Neural crest cell (in vitro differentiated cells): Measurements from ENCODE around the gene MGAT4C. TPM values are rescaled to one million over a fixed set of nuclear protein-coding genes. Genes with fewer than 3 reads are reported as not detected.

ENCODE experiments used
- DNase-seq: peaks from one replicate; pipeline ENCODE4 v3.0.0; 2021; ENCODE audit warnings: low read depth, mixed read lengths, low spot score
- H3K27ac Mint-ChIP-seq: one replicate; pipeline ENCODE4 v1.8.0; 2021; ENCODE audit warnings: mild to moderate bottlenecking, mixed read lengths; ENCODE audit not compliant: unreplicated experiment
- H3K27me3 Mint-ChIP-seq: 2 replicates; pipeline ENCODE4 v1.8.0; 2021; ENCODE audit warnings: low read depth, mild to moderate bottlenecking, mixed read lengths
- H3K36me3 Mint-ChIP-seq: 2 replicates; pipeline ENCODE4 v1.8.0; 2021; ENCODE audit warnings: low read depth, mild to moderate bottlenecking, mixed read lengths
- H3K4me1 Mint-ChIP-seq: 2 replicates; pipeline ENCODE4 v1.8.0; 2021; ENCODE audit warnings: mixed read lengths
- H3K4me3 Mint-ChIP-seq: one replicate; pipeline ENCODE4 v1.8.0; 2021; ENCODE audit warnings: mild to moderate bottlenecking, mixed read lengths
- H3K9me3 Mint-ChIP-seq: 2 replicates; pipeline ENCODE4 v1.8.0; 2021; ENCODE audit warnings: mixed read lengths
- total RNA-seq: library from RNA; stranded (reverse); gene quantifications from 2 replicates; pipeline ENCODE4 v1.2.1, GENCODE V29; 2021
- TF ChIP-seq, protein P1 (sequence below): fragments of 200-600 bp; sonication (generic); conservative IDR thresholded peaks from 2 replicates; pipeline ENCODE4 v1.5.0; 2021; ENCODE audit warnings: antibody characterized with exemption, mild to moderate bottlenecking

The MGAT4C gene
- total RNA-seq, 1 donor from 2014 or later, result 0.07 TPM

- H3K4me3 Mint-ChIP-seq, result no peak overlapping the region
- no peaks in the 10 kb centered on the region for H3K4me1 Mint-ChIP-seq
- TF ChIP-seq, protein P1, sequence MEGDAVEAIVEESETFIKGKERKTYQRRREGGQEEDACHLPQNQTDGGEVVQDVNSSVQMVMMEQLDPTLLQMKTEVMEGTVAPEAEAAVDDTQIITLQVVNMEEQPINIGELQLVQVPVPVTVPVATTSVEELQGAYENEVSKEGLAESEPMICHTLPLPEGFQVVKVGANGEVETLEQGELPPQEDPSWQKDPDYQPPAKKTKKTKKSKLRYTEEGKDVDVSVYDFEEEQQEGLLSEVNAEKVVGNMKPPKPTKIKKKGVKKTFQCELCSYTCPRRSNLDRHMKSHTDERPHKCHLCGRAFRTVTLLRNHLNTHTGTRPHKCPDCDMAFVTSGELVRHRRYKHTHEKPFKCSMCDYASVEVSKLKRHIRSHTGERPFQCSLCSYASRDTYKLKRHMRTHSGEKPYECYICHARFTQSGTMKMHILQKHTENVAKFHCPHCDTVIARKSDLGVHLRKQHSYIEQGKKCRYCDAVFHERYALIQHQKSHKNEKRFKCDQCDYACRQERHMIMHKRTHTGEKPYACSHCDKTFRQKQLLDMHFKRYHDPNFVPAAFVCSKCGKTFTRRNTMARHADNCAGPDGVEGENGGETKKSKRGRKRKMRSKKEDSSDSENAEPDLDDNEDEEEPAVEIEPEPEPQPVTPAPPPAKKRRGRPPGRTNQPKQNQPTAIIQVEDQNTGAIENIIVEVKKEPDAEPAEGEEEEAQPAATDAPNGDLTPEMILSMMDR, result no peak
- no peaks in the 10 kb centered on the region for H3K9me3 Mint-ChIP-seq
- no peak overlapping the region for H3K27ac Mint-ChIP-seq
- no peaks in the 10 kb centered on the region for H3K27me3 Mint-ChIP-seq
- DNase-seq, result no peak
- H3K36me3 Mint-ChIP-seq, result no peaks in the 10 kb centered on the region
Observed at GRCh38 chr12:86170051-86170450, 86.1 kb downstream of the MGAT4C start.

DNA sequence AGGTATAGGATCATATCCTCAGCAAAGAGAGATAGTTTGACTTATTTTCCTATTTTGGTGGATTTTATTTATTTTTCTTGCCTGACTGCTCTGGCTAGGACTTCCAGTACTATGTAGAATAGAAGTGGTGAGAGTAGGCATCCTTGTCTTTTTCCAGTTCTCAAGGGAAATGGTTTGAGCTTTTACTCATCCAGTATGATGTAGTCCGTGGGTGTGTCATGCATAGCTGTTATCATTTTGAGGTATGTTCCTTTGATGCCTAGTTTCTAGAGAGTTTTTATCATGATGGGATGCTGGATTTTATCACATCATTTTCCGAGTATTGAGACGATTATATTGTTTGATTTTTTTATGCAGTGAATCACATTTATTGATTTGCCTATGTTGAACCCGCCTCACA, 97.2 kb downstream of the MGAT4C start:
- H3K4me1 Mint-ChIP-seq, result no peaks in the 10 kb centered on the region
- peaks cover 5% of the 10 kb centered on the region for H3K9me3 Mint-ChIP-seq
- TF ChIP-seq, protein P1, result no peak
- no peaks in the 10 kb centered on the region for H3K36me3 Mint-ChIP-seq
- no peak overlapping the region for H3K4me3 Mint-ChIP-seq
- no peaks in the 10 kb centered on the region for H3K27me3 Mint-ChIP-seq
- DNase-seq, result no peak
- H3K27ac Mint-ChIP-seq, result no peak overlapping the region

- TF ChIP-seq, protein P1, result no peak
- Mint-ChIP-seq H3K4me1 (peaks cover 10% of the 10 kb centered on the region), H3K27me3 (no peaks in the 10 kb centered on the region), H3K27ac (no peak overlapping the region), H3K36me3 (no peaks in the 10 kb centered on the region), H3K9me3 (peaks cover 2% of the 10 kb centered on the region), H3K4me3 (no peak overlapping the region)
- no peak for DNase-seq
Observed at GRCh38 chr12:86154620-86155019, 101.6 kb downstream of the MGAT4C start.

- Mint-ChIP-seq H3K4me3 (no peak overlapping the region), H3K27ac (no peak overlapping the region), H3K27me3 (no peaks in the 10 kb centered on the region), H3K36me3 (no peaks in the 10 kb centered on the region), H3K9me3 (peaks cover 2% of the 10 kb centered on the region), H3K4me1 (peaks cover 8% of the 10 kb centered on the region)
- TF ChIP-seq, protein P1, result no peak
- no peak for DNase-seq
Observed at GRCh38 chr12:86148612-86149011, 107.6 kb downstream of the MGAT4C start.

DNA sequence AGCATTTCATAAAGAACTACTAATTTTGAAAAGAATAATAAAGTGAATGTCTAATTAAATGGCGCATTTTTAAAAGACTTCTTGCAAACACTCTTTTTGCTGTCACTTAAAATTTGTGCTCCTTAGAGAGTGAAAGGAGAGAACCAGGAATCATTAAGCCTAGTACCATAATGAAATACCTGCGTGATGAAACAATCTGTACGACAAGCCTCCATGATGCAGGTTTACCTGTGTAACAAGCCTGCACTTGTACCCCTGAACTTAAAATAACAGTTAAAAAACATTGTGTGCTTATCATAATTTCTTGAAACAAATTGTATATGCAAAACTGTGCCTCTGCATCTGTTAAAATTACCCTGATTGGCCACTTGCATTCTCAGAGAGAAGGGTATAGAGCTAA, 108.1 kb downstream of the MGAT4C start:
- H3K27ac Mint-ChIP-seq, result no peak overlapping the region
- H3K4me1 Mint-ChIP-seq, result peaks cover 5% of the 10 kb centered on the region
- no peaks in the 10 kb centered on the region for H3K36me3 Mint-ChIP-seq
- no peaks in the 10 kb centered on the region for H3K27me3 Mint-ChIP-seq
- H3K9me3 Mint-ChIP-seq, result peaks cover 2% of the 10 kb centered on the region
- H3K4me3 Mint-ChIP-seq, result no peak overlapping the region
- TF ChIP-seq, protein P1, result no peak
- no peak for DNase-seq

- no peak overlapping the region for H3K4me3 Mint-ChIP-seq
- no peak for DNase-seq
- no peaks in the 10 kb centered on the region for H3K36me3 Mint-ChIP-seq
- no peaks in the 10 kb centered on the region for H3K4me1 Mint-ChIP-seq
- TF ChIP-seq, protein P1, result no peak
- H3K27ac Mint-ChIP-seq, result no peak overlapping the region
- H3K9me3 Mint-ChIP-seq, result no peaks in the 10 kb centered on the region
- H3K27me3 Mint-ChIP-seq, result no peaks in the 10 kb centered on the region
Observed at GRCh38 chr12:86145156-86145555, 111.0 kb downstream of the MGAT4C start.
